ENCODE data around the gene CLDN15.

GRCh38 chr7:101216860-101217387, 20.7 kb downstream of the CLDN15 start:
- TF ChIP-seq CTCF (IDR thresholded peaks at IDR 0.05): peak; percentile 16
- no peak for TF ChIP-seq EZH2 (IDR thresholded peaks at IDR 0.05; ENCODE audit: borderline replicate concordance, insufficient read depth, low read depth, low read length, poor library complexity, severe bottlenecking)

Measured in B cell (primary cell).